ENCODE data around the gene ZNF646. TPM values are rescaled to one million over a fixed set of nuclear protein-coding genes. Genes with fewer than 3 reads are reported as not detected.

ZNF646 gene
- total and polyA plus RNA-seq, 2 experiments from 2014 or later = 4.8 to 9.1 TPM

DNA sequence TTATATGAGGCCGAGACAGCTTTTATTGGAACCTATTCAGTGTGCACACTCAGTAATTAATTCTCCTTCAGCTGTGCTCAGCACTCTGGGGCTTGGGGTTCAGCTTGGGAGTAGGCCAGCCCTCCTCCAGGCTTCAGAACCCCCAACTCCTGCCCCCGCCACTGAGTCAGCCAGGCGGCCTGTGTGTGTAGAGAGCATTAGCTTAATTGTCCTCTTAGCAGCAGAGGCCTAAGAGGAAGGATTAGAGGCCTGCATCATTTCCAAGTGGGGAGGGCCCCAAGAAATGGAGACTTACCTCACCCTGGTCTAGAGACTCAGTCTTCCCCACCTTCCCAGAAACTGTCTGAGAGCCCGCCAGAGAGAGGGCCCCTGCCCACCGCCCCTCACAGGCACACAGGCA is 13.7 kb downstream of the ZNF646 start:
- Histone ChIP-seq H2AFZ (no peak overlapping the region), H3K36me3 (replicated peaks; ENCODE audit: insufficient read depth, low read depth) (no peaks in the 10 kb centered on the region), H3K79me2 (peaks cover 8% of the 10 kb centered on the region), H3K4me3 (no peak overlapping the region), H3K9me2 (replicated peaks; ENCODE audit: insufficient read depth) (no peaks in the 10 kb centered on the region), H3K27ac (no peak overlapping the region), H3K4me2 (no peak overlapping the region), H3K9me3 (ENCODE audit: low read depth) (no peaks in the 10 kb centered on the region), H3K27me3 (no peaks in the 10 kb centered on the region), H4K20me1 (ENCODE audit: insufficient read depth, poor library complexity, severe bottlenecking) (no peaks in the 10 kb centered on the region), H3K4me1 (ENCODE audit: insufficient read depth) (no peaks in the 10 kb centered on the region)
- TF ChIP-seq EZH2 (IDR thresholded peaks at IDR 0.05; ENCODE audit: borderline replicate concordance) (no peak), EZH2phosphoT487 (IDR thresholded peaks at IDR 0.05; ENCODE audit: low read depth, severe bottlenecking, unreplicated experiment) (no peak)
- TF ChIP-seq, protein P1, sequence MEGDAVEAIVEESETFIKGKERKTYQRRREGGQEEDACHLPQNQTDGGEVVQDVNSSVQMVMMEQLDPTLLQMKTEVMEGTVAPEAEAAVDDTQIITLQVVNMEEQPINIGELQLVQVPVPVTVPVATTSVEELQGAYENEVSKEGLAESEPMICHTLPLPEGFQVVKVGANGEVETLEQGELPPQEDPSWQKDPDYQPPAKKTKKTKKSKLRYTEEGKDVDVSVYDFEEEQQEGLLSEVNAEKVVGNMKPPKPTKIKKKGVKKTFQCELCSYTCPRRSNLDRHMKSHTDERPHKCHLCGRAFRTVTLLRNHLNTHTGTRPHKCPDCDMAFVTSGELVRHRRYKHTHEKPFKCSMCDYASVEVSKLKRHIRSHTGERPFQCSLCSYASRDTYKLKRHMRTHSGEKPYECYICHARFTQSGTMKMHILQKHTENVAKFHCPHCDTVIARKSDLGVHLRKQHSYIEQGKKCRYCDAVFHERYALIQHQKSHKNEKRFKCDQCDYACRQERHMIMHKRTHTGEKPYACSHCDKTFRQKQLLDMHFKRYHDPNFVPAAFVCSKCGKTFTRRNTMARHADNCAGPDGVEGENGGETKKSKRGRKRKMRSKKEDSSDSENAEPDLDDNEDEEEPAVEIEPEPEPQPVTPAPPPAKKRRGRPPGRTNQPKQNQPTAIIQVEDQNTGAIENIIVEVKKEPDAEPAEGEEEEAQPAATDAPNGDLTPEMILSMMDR (IDR thresholded peaks at IDR 0.05; ENCODE audit: poor library complexity) = no peak
- DNase-seq (ENCODE audit: low spot score) = no peak
- WGBS (ENCODE audit: low lambda C conversion rate, missing lambda C conversion rate) = 88% methylated on average over 5 of the region's 5 CpGs

DNA sequence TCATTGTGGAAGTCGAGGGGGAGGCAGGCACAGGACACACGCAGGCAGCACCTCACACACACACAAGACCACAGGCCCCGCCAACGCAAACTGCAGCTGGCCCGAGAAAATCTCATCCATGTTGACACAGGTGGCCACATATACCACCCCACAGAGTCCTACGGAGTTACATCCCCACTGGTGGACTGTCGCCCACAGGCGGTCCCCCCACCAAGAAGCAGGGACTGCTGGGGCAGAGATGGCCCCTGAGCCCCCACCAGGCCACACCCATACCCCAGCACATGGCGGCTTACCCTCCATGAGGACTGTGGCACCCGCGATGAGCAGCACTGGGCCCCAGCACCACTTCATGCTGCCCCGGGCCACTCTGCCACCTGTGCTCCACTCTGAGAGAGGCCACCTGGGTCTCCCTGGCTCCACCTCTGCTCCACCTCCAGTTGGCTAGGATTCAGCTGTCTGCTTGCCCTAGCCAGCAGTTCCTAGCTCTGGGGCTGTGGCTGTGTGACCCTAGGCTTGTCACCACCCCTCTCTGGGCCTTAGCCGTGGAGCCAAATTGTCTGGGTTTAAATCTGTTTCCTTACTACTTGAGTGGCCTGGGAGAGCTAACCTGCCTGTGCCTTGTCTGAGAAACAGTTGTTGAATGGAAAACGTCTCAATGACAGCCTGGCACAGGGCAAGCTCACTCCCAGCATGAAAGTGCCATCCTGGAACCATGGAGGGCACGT is 14.4 kb downstream of the ZNF646 start, which contains the start of gene PRSS53:
Gene PRSS53, minus strand, starts transcription at position 485 of the 725 bp plus-strand sequence. Its CDS starts 134 bp downstream, at position 351.
- Histone ChIP-seq H3K79me2 (peaks cover 12% of the 10 kb centered on the region), H3K36me3 (replicated peaks; ENCODE audit: insufficient read depth, low read depth) (no peaks in the 10 kb centered on the region), H4K20me1 (ENCODE audit: insufficient read depth, poor library complexity, severe bottlenecking) (no peaks in the 10 kb centered on the region), H3K9me2 (replicated peaks; ENCODE audit: insufficient read depth) (no peaks in the 10 kb centered on the region), H2AFZ (no peak within 1 kb of the TSS), H3K4me2 (no peak within 1 kb of the TSS), H3K27me3 (no peaks in the 10 kb centered on the region), H3K4me1 (ENCODE audit: insufficient read depth) (no peaks in the 10 kb centered on the region), H3K4me3 (no peak within 1 kb of the TSS), H3K27ac (no peak within 1 kb of the TSS), H3K9me3 (ENCODE audit: low read depth) (no peaks in the 10 kb centered on the region)
- TF ChIP-seq, protein P1 (IDR thresholded peaks at IDR 0.05; ENCODE audit: poor library complexity) = no peak
- TF ChIP-seq EZH2phosphoT487 (IDR thresholded peaks at IDR 0.05; ENCODE audit: low read depth, severe bottlenecking, unreplicated experiment) (no peak), EZH2 (IDR thresholded peaks at IDR 0.05; ENCODE audit: borderline replicate concordance) (no peak)
- WGBS (ENCODE audit: low lambda C conversion rate, missing lambda C conversion rate) = 88% methylated on average over 15 of the region's 15 CpGs
- DNase-seq (ENCODE audit: low spot score) = no peak

DNA sequence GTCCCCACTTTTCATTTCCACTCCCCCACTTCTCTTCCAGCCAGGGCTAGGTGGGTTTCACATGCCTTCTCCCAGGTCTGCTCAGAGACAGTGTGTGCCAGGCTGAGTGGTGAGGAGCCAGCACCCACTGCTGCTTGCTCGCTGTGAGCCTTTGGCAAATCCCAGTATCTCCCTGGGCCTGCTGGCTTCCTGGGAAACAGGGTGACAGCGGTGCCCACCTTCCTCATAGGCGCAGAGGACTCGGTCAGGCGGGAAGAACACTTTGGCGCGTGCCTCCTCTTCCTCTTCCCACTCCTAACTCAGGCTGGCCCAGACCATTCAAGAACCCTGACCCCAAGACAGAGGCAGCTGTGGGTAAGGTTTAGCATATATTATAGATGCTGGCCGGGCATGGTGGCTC is 15.0 kb downstream of the ZNF646 start:
- H3K9me2 ChIP-seq (replicated peaks; ENCODE audit: insufficient read depth) = no peaks in the 10 kb centered on the region
- no peak overlapping the region for H3K4me2 ChIP-seq
- no peaks in the 10 kb centered on the region for H3K27me3 ChIP-seq
- no peaks in the 10 kb centered on the region for H3K9me3 ChIP-seq (ENCODE audit: low read depth)
- H2AFZ ChIP-seq = no peak overlapping the region
- TF ChIP-seq EZH2phosphoT487 (IDR thresholded peaks at IDR 0.05; ENCODE audit: low read depth, severe bottlenecking, unreplicated experiment) (no peak), EZH2 (IDR thresholded peaks at IDR 0.05; ENCODE audit: borderline replicate concordance) (no peak)
- TF ChIP-seq, protein P1 (IDR thresholded peaks at IDR 0.05; ENCODE audit: poor library complexity) = no peak
- peaks cover 14% of the 10 kb centered on the region for H3K79me2 ChIP-seq
- DNase-seq (ENCODE audit: low spot score) = no peak
- H3K27ac ChIP-seq = no peak overlapping the region
- no peak overlapping the region for H3K4me3 ChIP-seq
- 97% methylated on average over 8 of the region's 8 CpGs for WGBS (ENCODE audit: low lambda C conversion rate, missing lambda C conversion rate)
- no peaks in the 10 kb centered on the region for H3K36me3 ChIP-seq (replicated peaks; ENCODE audit: insufficient read depth, low read depth)
- no peaks in the 10 kb centered on the region for H3K4me1 ChIP-seq (ENCODE audit: insufficient read depth)
- H4K20me1 ChIP-seq (ENCODE audit: insufficient read depth, poor library complexity, severe bottlenecking) = no peaks in the 10 kb centered on the region
